ENCODE results near the gene QPCTL. TPM values are rescaled to one million over a fixed set of nuclear protein-coding genes. Genes with fewer than 3 reads are reported as not detected.

Gene QPCTL
- total and polyA plus RNA-seq, 10 of the 15 experiments (the other 5 are each of a cell fraction or from before 2014, with no cell fraction given): 1.1 to 22.6 (median 11.2) TPM

- Histone ChIP-seq H3K4me1 (ENCODE audit: control insufficient read depth, insufficient read depth, low read length) (peaks cover 33% of the 10 kb centered on the region), H3K4me3 (peak overlapping the region; percentile 53), H3K4me2 (ENCODE audit: control insufficient read depth, insufficient read depth) (peak overlapping the region; percentile 81), H3K9ac (ENCODE audit: control insufficient read depth, insufficient read depth, low read length) (peak overlapping the region; percentile 82; the same call in 1 of the 2 replicates), H4K20me1 (ENCODE audit: control insufficient read depth, insufficient read depth) (no peaks in the 10 kb centered on the region), H2AFZ (ENCODE audit: control insufficient read depth, low read depth, low read length) (peak overlapping the region; percentile 51), H3K27me3 (replicated peaks in 1 of 2; ENCODE audit: control insufficient read depth in 2 of 2, insufficient read depth in 2 of 2, low read length in 1 of 2) (no peaks in the 10 kb centered on the region), H3K36me3 (ENCODE audit: control insufficient read depth in 2 of 2, insufficient read depth in 2 of 2, low read length in 1 of 2) (no peaks in the 10 kb centered on the region), H3K79me2 (ENCODE audit: control insufficient read depth, insufficient read depth, low read length) (peaks cover 9% of the 10 kb centered on the region), H3K9me3 (replicated peaks; ENCODE audit: control insufficient read depth, insufficient read depth, low read length) (no peaks in the 10 kb centered on the region), H3K27ac (ENCODE audit: control insufficient read depth, insufficient read depth) (peak overlapping the region; percentile 74)
- ChIA-PET SMC1A (ENCODE audit: uncharacterized antibody, unreplicated experiment) (interaction anchor here (0.6 to 5.3 kb wide), 13 partner anchors 25 to 215 kb away, joined by 3 to 39 read pairs (median 4); partner anchors contain the start of genes GIPR and OPA3), RAD21 (ENCODE audit: unreplicated experiment) (interaction anchor here (0.6 to 4.3 kb wide), 19 partner anchors 13 to 241 kb away, joined by 3 to 47 read pairs (median 5); partner anchors contain the start of genes GIPR, OPA3 and SIX5), POLR2A (interaction anchor here (0.6 to 3.7 kb wide), 15 partner anchors 12 to 959 kb away, joined by 3 to 25 read pairs (median 6); partner anchors contain the start of genes FBXO46, GIPR and VASP), CTCF (interaction anchor here (0.6 to 3.9 kb wide), 42 partner anchors 10 to 215 kb away, joined by 3 to 43 read pairs (median 5); partner anchors contain the start of genes FOSB, GIPR, QPCTL and RTN2)
- peak; percentile 38 for ATAC-seq
- 1% methylated on average over 37 of the region's 39 CpGs for WGBS (ENCODE audit: insufficient coverage, insufficient replicate concordance, low lambda C conversion rate, missing lambda C conversion rate)
- intact Hi-C loops (cut with micrococcal nuclease; ENCODE audit: unreplicated experiment) (loop anchor here (1.0 to 10.0 kb wide), 5 partner anchors 28 to 238 kb away; partner anchors contain the start of genes POLR1G, PPP1R13L and VASP), in situ Hi-C loops (cut with MboI) (loop anchor here (10.0 kb wide), 1 partner anchor 118 kb away; no protein-coding TSS in a partner anchor)
- DNase-seq (ENCODE audit: low read depth, low spot score): peak; percentile 84
- FAIRE-seq: peak; percentile 95
- no TSS peak for BruUV-seq (replicated peaks)
- TF ChIP-seq, protein P1, sequence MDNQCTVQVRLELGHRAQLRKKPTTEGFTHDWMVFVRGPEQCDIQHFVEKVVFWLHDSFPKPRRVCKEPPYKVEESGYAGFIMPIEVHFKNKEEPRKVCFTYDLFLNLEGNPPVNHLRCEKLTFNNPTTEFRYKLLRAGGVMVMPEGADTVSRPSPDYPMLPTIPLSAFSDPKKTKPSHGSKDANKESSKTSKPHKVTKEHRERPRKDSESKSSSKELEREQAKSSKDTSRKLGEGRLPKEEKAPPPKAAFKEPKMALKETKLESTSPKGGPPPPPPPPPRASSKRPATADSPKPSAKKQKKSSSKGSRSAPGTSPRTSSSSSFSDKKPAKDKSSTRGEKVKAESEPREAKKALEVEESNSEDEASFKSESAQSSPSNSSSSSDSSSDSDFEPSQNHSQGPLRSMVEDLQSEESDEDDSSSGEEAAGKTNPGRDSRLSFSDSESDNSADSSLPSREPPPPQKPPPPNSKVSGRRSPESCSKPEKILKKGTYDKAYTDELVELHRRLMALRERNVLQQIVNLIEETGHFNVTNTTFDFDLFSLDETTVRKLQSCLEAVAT (IDR thresholded peaks at IDR 0.05): no peak
- TF ChIP-seq SREBF1 (IDR thresholded peaks at IDR 0.05; ENCODE audit: low read length) (no peak), CREM (IDR thresholded peaks at IDR 0.05; ENCODE audit: low read depth) (peak; percentile 65), TCF3 (IDR thresholded peaks at IDR 0.05; ENCODE audit: borderline replicate concordance, insufficient read depth, low read depth, low read length) (peak; percentile 81; the same call in 1 of the 2 replicates), USF2 (IDR thresholded peaks at IDR 0.05; ENCODE audit: borderline replicate concordance, low read depth, low read length) (no peak), RAD21 (IDR thresholded peaks at IDR 0.05; ENCODE audit: insufficient read depth, low read depth, low read length) (peak; percentile 99), TAF1 (IDR thresholded peaks at IDR 0.05; ENCODE audit: borderline replicate concordance, low read depth, low read length) (0 out of 2 replicates have a peak, but pooled peaks have one; percentile 21), SIN3A (IDR thresholded peaks at IDR 0.05; ENCODE audit: low read depth, low read length) (0 out of 2 replicates have a peak, but pooled peaks have one; percentile 26), POLR2A (IDR thresholded peaks at IDR 0.05; ENCODE audit: low read depth, low read length) (0 out of 2 replicates have a peak, but pooled peaks have one; percentile 23), TCF12 (IDR thresholded peaks at IDR 0.05; ENCODE audit: low read depth, low read length) (0 out of 2 replicates have a peak, but pooled peaks have one; percentile 64), SMC3 (IDR thresholded peaks at IDR 0.05; ENCODE audit: borderline replicate concordance, low read length) (peak; percentile 92), RUNX3 (IDR thresholded peaks at IDR 0.05; ENCODE audit: low read length) (peak; percentile 59), CBFB (IDR thresholded peaks at IDR 0.05; ENCODE audit: low read depth) (0 out of 2 replicates have a peak, but pooled peaks have one; percentile 16), DPF2 (IDR thresholded peaks at IDR 0.05) (0 out of 2 replicates have a peak, but pooled peaks have one; percentile 54), CREB1 (IDR thresholded peaks at IDR 0.05; ENCODE audit: low read depth) (peak; percentile 69; the same call in 1 of the 2 replicates), BCL11A (IDR thresholded peaks at IDR 0.05; ENCODE audit: low read depth, low read length) (peak; percentile 67; the same call in 1 of the 2 replicates), YY1 (IDR thresholded peaks at IDR 0.05; ENCODE audit: low read depth, low read length) (peak; percentile 72; the same call in 1 of the 2 replicates), ZNF217 (IDR thresholded peaks at IDR 0.05) (no peak), MEF2B (IDR thresholded peaks at IDR 0.05; ENCODE audit: partially characterized antibody, poor library complexity, severe bottlenecking) (peak; percentile 92), CBX3 (IDR thresholded peaks at IDR 0.05; ENCODE audit: borderline replicate concordance, low read depth) (no peak)
- TF ChIP-seq, protein P2, sequence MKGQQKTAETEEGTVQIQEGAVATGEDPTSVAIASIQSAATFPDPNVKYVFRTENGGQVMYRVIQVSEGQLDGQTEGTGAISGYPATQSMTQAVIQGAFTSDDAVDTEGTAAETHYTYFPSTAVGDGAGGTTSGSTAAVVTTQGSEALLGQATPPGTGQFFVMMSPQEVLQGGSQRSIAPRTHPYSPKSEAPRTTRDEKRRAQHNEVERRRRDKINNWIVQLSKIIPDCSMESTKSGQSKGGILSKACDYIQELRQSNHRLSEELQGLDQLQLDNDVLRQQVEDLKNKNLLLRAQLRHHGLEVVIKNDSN (IDR thresholded peaks at IDR 0.05; ENCODE audit: borderline replicate concordance, extremely low read length, insufficient read depth, low read depth, low read length): no peak
Measured at GRCh38 chr19:45643024-45643926, 49.2 kb upstream of the QPCTL start.
